ENCODE data around the gene SCAPER. TPM values are rescaled to one million over a fixed set of nuclear protein-coding genes. Genes with fewer than 3 reads are reported as not detected.

The SCAPER gene
- polyA plus RNA-seq, 2 of the 4 experiments (the other 2 are of a cell fraction): 4.9 to 5.5 TPM

DNA sequence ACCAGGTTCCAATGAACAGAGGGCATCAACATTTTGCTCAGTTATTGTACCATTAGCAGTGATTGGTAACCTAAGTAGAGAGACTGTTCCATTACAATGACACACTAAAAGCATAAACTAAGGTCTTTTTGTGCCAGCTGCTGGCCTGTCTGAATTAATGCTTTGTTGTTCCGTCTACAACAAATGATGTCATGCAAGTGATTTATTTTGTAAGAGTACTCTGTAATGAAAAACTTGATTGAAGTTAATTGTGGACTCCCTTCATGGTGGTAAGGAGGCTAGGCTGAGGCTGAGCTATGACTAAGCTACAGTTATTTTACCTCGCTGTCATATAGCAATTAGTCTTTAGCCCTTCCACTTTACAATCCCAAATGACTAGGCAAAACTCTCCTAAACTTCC is 49.6 kb upstream of the SCAPER start:
- POLR2A ChIA-PET: no interaction called here

DNA sequence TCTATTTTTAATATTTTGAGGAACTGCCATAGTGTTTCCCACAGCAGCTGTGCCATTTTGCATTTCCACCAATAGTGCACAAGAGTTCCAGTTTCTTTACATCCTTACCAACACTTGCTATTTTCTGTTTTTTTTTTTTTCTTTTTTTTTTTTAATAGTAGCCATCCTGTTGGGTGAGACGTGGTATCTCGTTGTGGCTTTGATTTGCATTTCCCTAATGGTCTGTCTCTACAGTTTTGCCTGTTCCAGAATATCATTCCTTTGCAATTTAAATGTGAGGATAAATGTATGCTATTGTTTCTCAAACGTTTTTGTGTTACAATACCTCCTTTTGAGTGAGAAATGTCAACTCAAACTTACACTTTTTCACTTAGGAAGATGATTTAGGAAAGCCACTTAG is 48.8 kb upstream of the SCAPER start:
- no peak for ATAC-seq
- no peak overlapping the region for H3K27ac ChIP-seq
- H3K4me3 ChIP-seq: no peak overlapping the region
- POLR2A ChIA-PET: no interaction called here
- H3K4me1 ChIP-seq: no peaks in the 10 kb centered on the region
- no peak for FAIRE-seq
- TF ChIP-seq TP53 (CRISPR knock-in tag; IDR thresholded peaks at IDR 0.05) (no peak), CHD4 (IDR thresholded peaks at IDR 0.05; ENCODE audit: borderline replicate concordance) (no peak), GATA3 (IDR thresholded peaks at IDR 0.05; ENCODE audit: borderline replicate concordance) (no peak), RARB (CRISPR knock-in tag; IDR thresholded peaks at IDR 0.05) (no peak), JUN (IDR thresholded peaks at IDR 0.05) (no peak), BHLHE40 (IDR thresholded peaks at IDR 0.05; ENCODE audit: low read depth, low read length) (no peak), POLR2AphosphoS2 (conservative IDR thresholded peaks at IDR 0.05; ENCODE audit: low read length) (no peak), CEBPB (IDR thresholded peaks at IDR 0.05) (no peak), EP300 (IDR thresholded peaks at IDR 0.05) (no peak), NPAS2 (CRISPR knock-in tag; IDR thresholded peaks at IDR 0.05; ENCODE audit: borderline replicate concordance) (no peak), NFE2L2 (conservative IDR thresholded peaks at IDR 0.05; ENCODE audit: low read length) (no peak), ZFP36 (IDR thresholded peaks at IDR 0.05; ENCODE audit: borderline replicate concordance, partially characterized antibody) (no peak)
- TF ChIP-seq, protein P1, sequence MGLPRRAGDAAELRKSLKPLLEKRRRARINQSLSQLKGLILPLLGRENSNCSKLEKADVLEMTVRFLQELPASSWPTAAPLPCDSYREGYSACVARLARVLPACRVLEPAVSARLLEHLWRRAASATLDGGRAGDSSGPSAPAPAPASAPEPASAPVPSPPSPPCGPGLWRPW (IDR thresholded peaks at IDR 0.05): no peak
- TF ChIP-seq, protein P2, sequence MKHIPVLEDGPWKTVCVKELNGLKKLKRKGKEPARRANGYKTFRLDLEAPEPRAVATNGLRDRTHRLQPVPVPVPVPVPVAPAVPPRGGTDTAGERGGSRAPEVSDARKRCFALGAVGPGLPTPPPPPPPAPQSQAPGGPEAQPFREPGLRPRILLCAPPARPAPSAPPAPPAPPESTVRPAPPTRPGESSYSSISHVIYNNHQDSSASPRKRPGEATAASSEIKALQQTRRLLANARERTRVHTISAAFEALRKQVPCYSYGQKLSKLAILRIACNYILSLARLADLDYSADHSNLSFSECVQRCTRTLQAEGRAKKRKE (CRISPR knock-in tag; IDR thresholded peaks at IDR 0.05; ENCODE audit: low read depth): no peak
- TF ChIP-seq, protein P3, sequence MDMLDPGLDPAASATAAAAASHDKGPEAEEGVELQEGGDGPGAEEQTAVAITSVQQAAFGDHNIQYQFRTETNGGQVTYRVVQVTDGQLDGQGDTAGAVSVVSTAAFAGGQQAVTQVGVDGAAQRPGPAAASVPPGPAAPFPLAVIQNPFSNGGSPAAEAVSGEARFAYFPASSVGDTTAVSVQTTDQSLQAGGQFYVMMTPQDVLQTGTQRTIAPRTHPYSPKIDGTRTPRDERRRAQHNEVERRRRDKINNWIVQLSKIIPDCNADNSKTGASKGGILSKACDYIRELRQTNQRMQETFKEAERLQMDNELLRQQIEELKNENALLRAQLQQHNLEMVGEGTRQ (IDR thresholded peaks at IDR 0.05): no peak
- TF ChIP-seq, protein P4, sequence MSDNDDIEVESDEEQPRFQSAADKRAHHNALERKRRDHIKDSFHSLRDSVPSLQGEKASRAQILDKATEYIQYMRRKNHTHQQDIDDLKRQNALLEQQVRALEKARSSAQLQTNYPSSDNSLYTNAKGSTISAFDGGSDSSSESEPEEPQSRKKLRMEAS (IDR thresholded peaks at IDR 0.05): no peak
- TF ChIP-seq, protein P5, sequence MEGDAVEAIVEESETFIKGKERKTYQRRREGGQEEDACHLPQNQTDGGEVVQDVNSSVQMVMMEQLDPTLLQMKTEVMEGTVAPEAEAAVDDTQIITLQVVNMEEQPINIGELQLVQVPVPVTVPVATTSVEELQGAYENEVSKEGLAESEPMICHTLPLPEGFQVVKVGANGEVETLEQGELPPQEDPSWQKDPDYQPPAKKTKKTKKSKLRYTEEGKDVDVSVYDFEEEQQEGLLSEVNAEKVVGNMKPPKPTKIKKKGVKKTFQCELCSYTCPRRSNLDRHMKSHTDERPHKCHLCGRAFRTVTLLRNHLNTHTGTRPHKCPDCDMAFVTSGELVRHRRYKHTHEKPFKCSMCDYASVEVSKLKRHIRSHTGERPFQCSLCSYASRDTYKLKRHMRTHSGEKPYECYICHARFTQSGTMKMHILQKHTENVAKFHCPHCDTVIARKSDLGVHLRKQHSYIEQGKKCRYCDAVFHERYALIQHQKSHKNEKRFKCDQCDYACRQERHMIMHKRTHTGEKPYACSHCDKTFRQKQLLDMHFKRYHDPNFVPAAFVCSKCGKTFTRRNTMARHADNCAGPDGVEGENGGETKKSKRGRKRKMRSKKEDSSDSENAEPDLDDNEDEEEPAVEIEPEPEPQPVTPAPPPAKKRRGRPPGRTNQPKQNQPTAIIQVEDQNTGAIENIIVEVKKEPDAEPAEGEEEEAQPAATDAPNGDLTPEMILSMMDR (IDR thresholded peaks at IDR 0.05): no peak
- H3K4me2 ChIP-seq: no peak overlapping the region
- DNase-seq (ENCODE audit: low read depth in 1 of 2, low spot score in 1 of 2): no peak
- H3K9me3 ChIP-seq: no peaks in the 10 kb centered on the region
- WGBS (ENCODE audit: missing lambda C conversion rate): 67% methylated on average over 3 of the region's 3 CpGs
- CTCF ChIA-PET: interaction anchor here (1.0 to 1.9 kb wide), 4 partner anchors 11 to 554 kb away, joined by 3 to 5 read pairs (median 4); no protein-coding TSS in a partner anchor

More for the DNA sequence above, 49.6 kb upstream of the SCAPER start:
- ATAC-seq (no peak), FAIRE-seq (peak; percentile 18), DNase-seq (ENCODE audit: low read depth in 1 of 2, low spot score in 1 of 2) (no peak)
- H3K4me2 ChIP-seq: no peak overlapping the region
- H3K4me1 ChIP-seq: no peaks in the 10 kb centered on the region
- no peak overlapping the region for H3K4me3 ChIP-seq
- no peak for TF ChIP-seq FOSL2 (IDR thresholded peaks at IDR 0.05)
- no peak for TF ChIP-seq FOSL2 (CRISPR knock-in tag; IDR thresholded peaks at IDR 0.05)
- TF ChIP-seq RARB (CRISPR knock-in tag; IDR thresholded peaks at IDR 0.05): no peak
- TF ChIP-seq NR3C1 (IDR thresholded peaks at IDR 0.05): no peak
- TF ChIP-seq, protein P1 (IDR thresholded peaks at IDR 0.05): no peak
- TF ChIP-seq, protein P6, sequence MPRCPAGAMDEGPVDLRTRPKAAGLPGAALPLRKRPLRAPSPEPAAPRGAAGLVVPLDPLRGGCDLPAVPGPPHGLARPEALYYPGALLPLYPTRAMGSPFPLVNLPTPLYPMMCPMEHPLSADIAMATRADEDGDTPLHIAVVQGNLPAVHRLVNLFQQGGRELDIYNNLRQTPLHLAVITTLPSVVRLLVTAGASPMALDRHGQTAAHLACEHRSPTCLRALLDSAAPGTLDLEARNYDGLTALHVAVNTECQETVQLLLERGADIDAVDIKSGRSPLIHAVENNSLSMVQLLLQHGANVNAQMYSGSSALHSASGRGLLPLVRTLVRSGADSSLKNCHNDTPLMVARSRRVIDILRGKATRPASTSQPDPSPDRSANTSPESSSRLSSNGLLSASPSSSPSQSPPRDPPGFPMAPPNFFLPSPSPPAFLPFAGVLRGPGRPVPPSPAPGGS (IDR thresholded peaks at IDR 0.05): no peak
- TF ChIP-seq MAFK (IDR thresholded peaks at IDR 0.05; ENCODE audit: partially characterized antibody): no peak
- no peak for TF ChIP-seq ZFP36 (IDR thresholded peaks at IDR 0.05; ENCODE audit: borderline replicate concordance, partially characterized antibody)
- no peak for TF ChIP-seq SREBF2 (IDR thresholded peaks at IDR 0.05)
- TF ChIP-seq PHF8 (IDR thresholded peaks at IDR 0.05; ENCODE audit: borderline replicate concordance, low read depth): no peak
- no peak for TF ChIP-seq EHF (CRISPR knock-in tag; IDR thresholded peaks at IDR 0.05)
- TF ChIP-seq, protein P7, sequence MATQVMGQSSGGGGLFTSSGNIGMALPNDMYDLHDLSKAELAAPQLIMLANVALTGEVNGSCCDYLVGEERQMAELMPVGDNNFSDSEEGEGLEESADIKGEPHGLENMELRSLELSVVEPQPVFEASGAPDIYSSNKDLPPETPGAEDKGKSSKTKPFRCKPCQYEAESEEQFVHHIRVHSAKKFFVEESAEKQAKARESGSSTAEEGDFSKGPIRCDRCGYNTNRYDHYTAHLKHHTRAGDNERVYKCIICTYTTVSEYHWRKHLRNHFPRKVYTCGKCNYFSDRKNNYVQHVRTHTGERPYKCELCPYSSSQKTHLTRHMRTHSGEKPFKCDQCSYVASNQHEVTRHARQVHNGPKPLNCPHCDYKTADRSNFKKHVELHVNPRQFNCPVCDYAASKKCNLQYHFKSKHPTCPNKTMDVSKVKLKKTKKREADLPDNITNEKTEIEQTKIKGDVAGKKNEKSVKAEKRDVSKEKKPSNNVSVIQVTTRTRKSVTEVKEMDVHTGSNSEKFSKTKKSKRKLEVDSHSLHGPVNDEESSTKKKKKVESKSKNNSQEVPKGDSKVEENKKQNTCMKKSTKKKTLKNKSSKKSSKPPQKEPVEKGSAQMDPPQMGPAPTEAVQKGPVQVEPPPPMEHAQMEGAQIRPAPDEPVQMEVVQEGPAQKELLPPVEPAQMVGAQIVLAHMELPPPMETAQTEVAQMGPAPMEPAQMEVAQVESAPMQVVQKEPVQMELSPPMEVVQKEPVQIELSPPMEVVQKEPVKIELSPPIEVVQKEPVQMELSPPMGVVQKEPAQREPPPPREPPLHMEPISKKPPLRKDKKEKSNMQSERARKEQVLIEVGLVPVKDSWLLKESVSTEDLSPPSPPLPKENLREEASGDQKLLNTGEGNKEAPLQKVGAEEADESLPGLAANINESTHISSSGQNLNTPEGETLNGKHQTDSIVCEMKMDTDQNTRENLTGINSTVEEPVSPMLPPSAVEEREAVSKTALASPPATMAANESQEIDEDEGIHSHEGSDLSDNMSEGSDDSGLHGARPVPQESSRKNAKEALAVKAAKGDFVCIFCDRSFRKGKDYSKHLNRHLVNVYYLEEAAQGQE (IDR thresholded peaks at IDR 0.05): no peak
- TF ChIP-seq KDM1A (IDR thresholded peaks at IDR 0.05; ENCODE audit: low read depth): no peak
- no peak for TF ChIP-seq HOXB13 (CRISPR knock-in tag; IDR thresholded peaks at IDR 0.05; ENCODE audit: low read depth)
- TF ChIP-seq HEYL (CRISPR knock-in tag; IDR thresholded peaks at IDR 0.05): no peak
- no peak overlapping the region for H3K27ac ChIP-seq
- CTCF ChIA-PET: interaction anchor here (0.8 to 1.9 kb wide), 6 partner anchors 11 to 553 kb away, joined by 3 to 5 read pairs (median 4); no protein-coding TSS in a partner anchor
- no peaks in the 10 kb centered on the region for H3K9me3 ChIP-seq
- 80% methylated on average over 2 of the region's 2 CpGs for WGBS (ENCODE audit: missing lambda C conversion rate)

Measured in A549 (cell line).